ENCODE results near the gene TMEM271. TPM values are rescaled to one million over a fixed set of nuclear protein-coding genes. Genes with fewer than 3 reads are reported as not detected.

The TMEM271 gene
- total and polyA plus RNA-seq, 4 donors: not detected

- no peak for TF ChIP-seq GABPA (IDR thresholded peaks at IDR 0.05 in 1 of 2, conservative IDR thresholded peaks at IDR 0.05 in 1 of 2)
- no peaks in the 10 kb centered on the region for H3K27me3 ChIP-seq (ENCODE audit: control insufficient read depth in 4 of 4, insufficient read depth in 4 of 4, low read length in 3 of 4)
- no peaks in the 10 kb centered on the region for H3K4me1 ChIP-seq (ENCODE audit: control insufficient read depth in 4 of 4, insufficient read depth in 4 of 4, low read length in 3 of 4)
- peaks cover 0 to 2% (median 0%) of the 10 kb centered on the region in 4 donors for H3K9me3 ChIP-seq (ENCODE audit: control insufficient read depth in 4 of 4, low read length in 3 of 4)
- DNase-seq (ENCODE audit: low spot score): no peak
- H3K9ac ChIP-seq (ENCODE audit: low read depth in 1 of 2, low read length in 2 of 2): no peak overlapping the region
- peaks cover 11 to 66% (median 24%) of the 10 kb centered on the region in 4 donors for H3K36me3 ChIP-seq (ENCODE audit: control insufficient read depth in 4 of 4, insufficient read depth in 3 of 4, low read depth in 1 of 4, low read length in 3 of 4)
- no peak overlapping the region for H3K27ac ChIP-seq (ENCODE audit: low read depth in 1 of 2, low read length in 2 of 2)
- WGBS: 98% methylated on average over 10 of the region's 10 CpGs
- H3K4me3 ChIP-seq (ENCODE audit: low read depth in 1 of 3, low read length in 3 of 3): no peak overlapping the region
Observed at GRCh38 chr4:532588-533317, 43.3 kb downstream of the TMEM271 start.

GRCh38 chr4:531721-532565 is 44.2 kb downstream of the TMEM271 start:
- Histone ChIP-seq H3K36me3 (ENCODE audit: control insufficient read depth in 4 of 4, insufficient read depth in 3 of 4, low read depth in 1 of 4, low read length in 3 of 4) (peaks cover 13 to 72% (median 28%) of the 10 kb centered on the region in 4 donors), H3K9me3 (ENCODE audit: control insufficient read depth in 4 of 4, low read length in 3 of 4) (peaks cover 0 to 2% (median 0%) of the 10 kb centered on the region in 4 donors), H3K4me3 (ENCODE audit: low read depth in 1 of 3, low read length in 3 of 3) (no peak overlapping the region), H3K27me3 (ENCODE audit: control insufficient read depth in 4 of 4, insufficient read depth in 4 of 4, low read length in 3 of 4) (no peaks in the 10 kb centered on the region), H3K27ac (ENCODE audit: low read depth in 1 of 2, low read length in 2 of 2) (no peak overlapping the region), H3K9ac (ENCODE audit: low read depth in 1 of 2, low read length in 2 of 2) (no peak overlapping the region), H3K4me1 (ENCODE audit: control insufficient read depth in 4 of 4, insufficient read depth in 4 of 4, low read length in 3 of 4) (no peaks in the 10 kb centered on the region)
- no peak for TF ChIP-seq MAX (IDR thresholded peaks at IDR 0.05)
- no peak for TF ChIP-seq ATF3 (IDR thresholded peaks at IDR 0.05)
- TF ChIP-seq REST (IDR thresholded peaks at IDR 0.05): no peak
- TF ChIP-seq NR2F2 (IDR thresholded peaks at IDR 0.05): no peak
- TF ChIP-seq SP1 (IDR thresholded peaks at IDR 0.05): no peak
- TF ChIP-seq GABPA (IDR thresholded peaks at IDR 0.05 in 1 of 2, conservative IDR thresholded peaks at IDR 0.05 in 1 of 2): no peak
- TF ChIP-seq HNF4G (IDR thresholded peaks at IDR 0.05): no peak
- no peak for TF ChIP-seq ZBTB33 (IDR thresholded peaks at IDR 0.05)
- no peak for TF ChIP-seq FOXA2 (IDR thresholded peaks at IDR 0.05)
- no peak for TF ChIP-seq RAD21 (IDR thresholded peaks at IDR 0.05)
- TF ChIP-seq FOXA1 (IDR thresholded peaks at IDR 0.05): no peak
- TF ChIP-seq TAF1 (conservative IDR thresholded peaks at IDR 0.05): no peak
- 97% methylated on average over 17 of the region's 17 CpGs for WGBS
- no peak for DNase-seq (ENCODE audit: low spot score)

Data from liver (tissue), 9 donors.